GM21423 (cell line): Measurements from ENCODE around the gene PARP1.

Source experiments
- ATAC-seq: cut with Tn5 transposase; IDR thresholded peaks from one replicate; pipeline ENCODE4 v1.9.1; 2021; ENCODE audit warnings: mild to moderate bottlenecking, moderate library complexity; ENCODE audit not compliant: unreplicated experiment

Gene PARP1

GRCh38 chr1:226408285-226409184, 642 bp upstream of the PARP1 start:
- no peak for ATAC-seq

GRCh38 chr1:226407199-226407496, 745 bp downstream of the PARP1 start:
- ATAC-seq: no peak

GRCh38 chr1:226406401-226406881, 1.5 kb downstream of the PARP1 start:
- ATAC-seq: no peak

GRCh38 chr1:226405411-226405988, 2.4 kb downstream of the PARP1 start:
- ATAC-seq: no peak

GRCh38 chr1:226404904-226405222, 3.0 kb downstream of the PARP1 start:
- no peak for ATAC-seq

- no peak for ATAC-seq
Measured at GRCh38 chr1:226404063-226404903, 3.6 kb downstream of the PARP1 start.

GRCh38 chr1:226403201-226404034, 4.5 kb downstream of the PARP1 start:
- ATAC-seq: no peak

GRCh38 chr1:226402739-226403165, 5.1 kb downstream of the PARP1 start:
- no peak for ATAC-seq

- ATAC-seq: no peak
Measured at GRCh38 chr1:226401355-226402303, 6.3 kb downstream of the PARP1 start.

- ATAC-seq: no peak
Measured at GRCh38 chr1:226400519-226401354, 7.2 kb downstream of the PARP1 start.

GRCh38 chr1:226397955-226398636, 9.8 kb downstream of the PARP1 start:
- ATAC-seq: no peak

- ATAC-seq: no peak
Measured at GRCh38 chr1:226397011-226397926, 10.6 kb downstream of the PARP1 start.

- no peak for ATAC-seq
Measured at GRCh38 chr1:226395753-226396152, 12.1 kb downstream of the PARP1 start.

GRCh38 chr1:226394462-226394861, 13.4 kb downstream of the PARP1 start:
- ATAC-seq: no peak

- no peak for ATAC-seq
Measured at GRCh38 chr1:226390681-226391080, 17.2 kb downstream of the PARP1 start.

- no peak for ATAC-seq
Measured at GRCh38 chr1:226388131-226388530, 19.8 kb downstream of the PARP1 start.

GRCh38 chr1:226384717-226385116, 23.2 kb downstream of the PARP1 start:
- no peak for ATAC-seq
